ENCODE results near the gene CDH13. TPM values are rescaled to one million over a fixed set of nuclear protein-coding genes. Genes with fewer than 3 reads are reported as not detected.

The CDH13 gene
- total and polyA plus RNA-seq, 2 donors (not counting 3 experiments of a cell fraction or from before 2014, with no cell fraction given): 96.6 to 124 TPM

- H3K9me3 ChIP-seq (replicated peaks; ENCODE audit: control insufficient read depth, insufficient read depth, low read length): no peaks in the 10 kb centered on the region
- FAIRE-seq (no peak), DNase-seq (ENCODE audit: low read depth, low spot score) (no peak)
- H3K4me3 ChIP-seq (replicated peaks in 1 of 3; ENCODE audit: insufficient read depth in 1 of 3, low read depth in 1 of 3, low read length in 3 of 3): no peak overlapping the region
- ChIA-PET POLR2A (no interaction called here), CTCF (no interaction called here)
- intact Hi-C loops (cut with micrococcal nuclease): no loop called here
- no peak overlapping the region for H3K27ac ChIP-seq (ENCODE audit: insufficient read depth, low read depth, low read length)
- no peaks in the 10 kb centered on the region for H3K79me2 ChIP-seq (ENCODE audit: control insufficient read depth, insufficient read depth, low read length)
- no peak overlapping the region for H3K9ac ChIP-seq (replicated peaks; ENCODE audit: extremely low read depth, insufficient read depth, low read length)
- no peak overlapping the region for H2AFZ ChIP-seq (ENCODE audit: low read depth, low read length)
- no peaks in the 10 kb centered on the region for H4K20me1 ChIP-seq (replicated peaks; ENCODE audit: control insufficient read depth, extremely low read depth, insufficient read depth, low read length)
- no peak for TF ChIP-seq EZH2 (IDR thresholded peaks at IDR 0.05; ENCODE audit: borderline replicate concordance, low read depth, low read length, severe bottlenecking)
- no peak for TF ChIP-seq CTCF (IDR thresholded peaks at IDR 0.05; ENCODE audit: extremely low read depth in 1 of 2, insufficient read depth in 1 of 2, low read depth in 1 of 2, low read length in 2 of 2)
- no peak for TF ChIP-seq GATA2 (IDR thresholded peaks at IDR 0.05; ENCODE audit: insufficient read depth, insufficient read length, low read depth, low read length)
- TF ChIP-seq FOS (IDR thresholded peaks at IDR 0.05; ENCODE audit: borderline replicate concordance, insufficient read depth, low read length): no peak
- TF ChIP-seq MAX (IDR thresholded peaks at IDR 0.05; ENCODE audit: insufficient read depth, insufficient read length): no peak
- no peak for TF ChIP-seq POLR2A (IDR thresholded peaks at IDR 0.05; ENCODE audit: low read depth, low read length)
- no peak for TF ChIP-seq JUN (IDR thresholded peaks at IDR 0.05; ENCODE audit: borderline replicate concordance, insufficient read depth, insufficient read length, low read depth)
- no peak for TF ChIP-seq POLR2AphosphoS5 (IDR thresholded peaks at IDR 0.05; ENCODE audit: insufficient read depth, low read depth, low read length)
- no peak for TF ChIP-seq MYC (IDR thresholded peaks at IDR 0.05; ENCODE audit: low read depth, low read length)
- H3K9me1 ChIP-seq (replicated peaks; ENCODE audit: control insufficient read depth, extremely low read depth, insufficient read depth, low read length): no peaks in the 10 kb centered on the region
- dilution Hi-C loops (cut with MboI; ENCODE audit: extremely low pct_ligation_motif_present, low sequenced_read_pairs): no loop called here
- H3K36me3 ChIP-seq (ENCODE audit: control insufficient read depth in 2 of 2, extremely low read depth in 1 of 2, insufficient read depth in 2 of 2, low read length in 2 of 2): no peaks in the 10 kb centered on the region
- H3K4me2 ChIP-seq (ENCODE audit: insufficient read depth, low read length): no peak overlapping the region
- H3K27me3 ChIP-seq (ENCODE audit: control insufficient read depth in 2 of 2, insufficient read depth in 2 of 2, low read length in 2 of 2): no peaks in the 10 kb centered on the region
- H3K4me1 ChIP-seq (ENCODE audit: control insufficient read depth, extremely low read depth, insufficient read depth, low read length): no peaks in the 10 kb centered on the region
- BruUV-seq (replicated peaks): no TSS peak
Measured at GRCh38 chr16:82720414-82720813, 93.6 kb downstream of the CDH13 start.

Data from endothelial cell of umbilical vein (primary cell).